ENCODE data around the gene SPATA31C1. TPM values are rescaled to one million over a fixed set of nuclear protein-coding genes. Genes with fewer than 3 reads are reported as not detected.

SPATA31C1 gene
- total RNA-seq, 3 donors from 2014 or later, result not detected

DNA sequence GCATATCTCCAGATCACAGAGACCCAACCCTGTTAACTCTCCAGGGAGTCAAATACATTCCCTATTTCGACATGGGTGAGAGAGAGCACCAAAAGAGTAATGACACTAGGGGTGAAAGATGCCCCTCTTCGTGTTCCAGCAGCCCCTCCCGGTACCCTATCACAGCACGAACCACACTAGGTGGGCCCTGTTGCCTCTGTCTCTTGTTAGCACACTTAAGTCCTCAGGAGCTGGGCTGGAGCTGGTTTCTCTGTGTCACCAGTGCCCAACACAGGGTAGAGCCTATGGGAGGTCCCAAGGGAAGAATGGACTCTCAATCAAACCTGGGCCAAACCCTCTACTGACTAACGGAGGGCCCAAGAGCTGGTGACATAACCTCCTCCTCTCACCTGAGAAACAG lies 55.4 kb downstream of the SPATA31C1 start:
- H3K36me3 ChIP-seq, result peaks cover 3% of the 10 kb centered on the region
- no peak overlapping the region for H3K4me3 ChIP-seq
- H3K27me3 ChIP-seq, result no peaks in the 10 kb centered on the region
- no peaks in the 10 kb centered on the region for H3K9me3 ChIP-seq
- TF ChIP-seq POLR2AphosphoS5 (IDR thresholded peaks at IDR 0.05), result no peak
- TF ChIP-seq, protein P1, sequence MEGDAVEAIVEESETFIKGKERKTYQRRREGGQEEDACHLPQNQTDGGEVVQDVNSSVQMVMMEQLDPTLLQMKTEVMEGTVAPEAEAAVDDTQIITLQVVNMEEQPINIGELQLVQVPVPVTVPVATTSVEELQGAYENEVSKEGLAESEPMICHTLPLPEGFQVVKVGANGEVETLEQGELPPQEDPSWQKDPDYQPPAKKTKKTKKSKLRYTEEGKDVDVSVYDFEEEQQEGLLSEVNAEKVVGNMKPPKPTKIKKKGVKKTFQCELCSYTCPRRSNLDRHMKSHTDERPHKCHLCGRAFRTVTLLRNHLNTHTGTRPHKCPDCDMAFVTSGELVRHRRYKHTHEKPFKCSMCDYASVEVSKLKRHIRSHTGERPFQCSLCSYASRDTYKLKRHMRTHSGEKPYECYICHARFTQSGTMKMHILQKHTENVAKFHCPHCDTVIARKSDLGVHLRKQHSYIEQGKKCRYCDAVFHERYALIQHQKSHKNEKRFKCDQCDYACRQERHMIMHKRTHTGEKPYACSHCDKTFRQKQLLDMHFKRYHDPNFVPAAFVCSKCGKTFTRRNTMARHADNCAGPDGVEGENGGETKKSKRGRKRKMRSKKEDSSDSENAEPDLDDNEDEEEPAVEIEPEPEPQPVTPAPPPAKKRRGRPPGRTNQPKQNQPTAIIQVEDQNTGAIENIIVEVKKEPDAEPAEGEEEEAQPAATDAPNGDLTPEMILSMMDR (IDR thresholded peaks at IDR 0.05), result no peak
- TF ChIP-seq POLR2A (IDR thresholded peaks at IDR 0.05), result no peak
- DNase-seq (ENCODE audit: low spot score in 2 of 2), result no peak
- intact Hi-C loops (cut with DNase I; ENCODE audit: low total_unique reads), result no loop called here
- no peaks in the 10 kb centered on the region for H3K4me1 ChIP-seq
- H3K27ac ChIP-seq, result no peak overlapping the region

Other genes with a start within 250 kb of the SPATA31C1 start
- gene CTSL, start 191.8 kb upstream of the SPATA31C1 start, total RNA-seq, result 100 to 1,000 TPM in 2 of 3 donors, 10 to 100 TPM in 1; 89.0 to 147 (median 134) TPM
- gene SPATA31E1, start 35.1 kb upstream of the SPATA31C1 start, total RNA-seq, result not detected
- 1 to 10 TPM; 3.7 to 9.2 (median 8.8) TPM for gene CDK20, start 56.6 kb downstream of the SPATA31C1 start, total RNA-seq
- not detected for gene SPATA31C2, start 220.5 kb downstream of the SPATA31C1 start, total RNA-seq

Measured in breast epithelium (tissue), 4 donors.